Measurements from ENCODE around the gene ELAC2. TPM values are rescaled to one million over a fixed set of nuclear protein-coding genes. Genes with fewer than 3 reads are reported as not detected.

ELAC2 gene
- total RNA-seq, 1 donor from 2014 or later = 52.2 TPM

- intact Hi-C loops (cut with DNase I) = no loop called here
- peak; percentile 81 for DNase-seq (ENCODE audit: low spot score)
These were observed 6.9 kb upstream of the ELAC2 start for GRCh38 chr17:13024526-13025257.

- intact Hi-C loops (cut with DNase I) = no loop called here
- no peak for DNase-seq (ENCODE audit: low spot score)
These were observed 6.2 kb upstream of the ELAC2 start for GRCh38 chr17:13024016-13024415.

- intact Hi-C loops (cut with DNase I) = no loop called here
- DNase-seq (ENCODE audit: low spot score) = no peak
These were observed 759 bp downstream of the ELAC2 start for GRCh38 chr17:13016881-13017654.

GRCh38 chr17:13014801-13015200, 3.0 kb downstream of the ELAC2 start:
- intact Hi-C loops (cut with DNase I) = no loop called here
- DNase-seq (ENCODE audit: low spot score) = no peak

- DNase-seq (ENCODE audit: low spot score) = peak; percentile 50
- intact Hi-C loops (cut with DNase I) = no loop called here
These were observed 6.9 kb downstream of the ELAC2 start for GRCh38 chr17:13010959-13011358.

- DNase-seq (ENCODE audit: low spot score) = peak; percentile 65
- intact Hi-C loops (cut with DNase I) = no loop called here
These were observed 9.4 kb downstream of the ELAC2 start for GRCh38 chr17:13008461-13008860.

GRCh38 chr17:13005530-13005929, 12.3 kb downstream of the ELAC2 start:
- intact Hi-C loops (cut with DNase I) = no loop called here
- peak; percentile 49 for DNase-seq (ENCODE audit: low spot score)

GRCh38 chr17:13004336-13004735, 13.5 kb downstream of the ELAC2 start:
- DNase-seq (ENCODE audit: low spot score) = peak; percentile 35
- intact Hi-C loops (cut with DNase I) = loop anchor here (5.0 kb wide), 2 partner anchors 457 to 747 kb away; no protein-coding TSS in a partner anchor

- DNase-seq (ENCODE audit: low spot score) = peak; percentile 38
- intact Hi-C loops (cut with DNase I) = loop anchor here (2.0 to 5.0 kb wide), 3 partner anchors 457 to 823 kb away; no protein-coding TSS in a partner anchor
These were observed 13.9 kb downstream of the ELAC2 start for GRCh38 chr17:13003927-13004326.

- peak; percentile 51 for DNase-seq (ENCODE audit: low spot score)
- intact Hi-C loops (cut with DNase I) = loop anchor here (2.0 to 5.0 kb wide), 3 partner anchors 456 to 823 kb away; no protein-coding TSS in a partner anchor
These were observed 14.4 kb downstream of the ELAC2 start for GRCh38 chr17:13003454-13003851.

- peak; percentile 84 for DNase-seq (ENCODE audit: low spot score)
- intact Hi-C loops (cut with DNase I) = loop anchor here (2.0 to 5.0 kb wide), 3 partner anchors 456 to 822 kb away; no protein-coding TSS in a partner anchor
These were observed 14.9 kb downstream of the ELAC2 start for GRCh38 chr17:13002761-13003453.

GRCh38 chr17:13001991-13002615, 15.7 kb downstream of the ELAC2 start:
- intact Hi-C loops (cut with DNase I) = loop anchor here (2.0 to 5.0 kb wide), 3 partner anchors 455 to 821 kb away; no protein-coding TSS in a partner anchor
- DNase-seq (ENCODE audit: low spot score) = peak; percentile 35

GRCh38 chr17:13000561-13000960, 17.3 kb downstream of the ELAC2 start:
- DNase-seq (ENCODE audit: low spot score) = peak; percentile 49
- intact Hi-C loops (cut with DNase I) = loop anchor here (5.0 kb wide), 2 partner anchors 453 to 743 kb away; no protein-coding TSS in a partner anchor

- intact Hi-C loops (cut with DNase I) = no loop called here
- DNase-seq (ENCODE audit: low spot score) = peak; percentile 19
These were observed 19.0 kb downstream of the ELAC2 start for GRCh38 chr17:12998874-12999273.

- intact Hi-C loops (cut with DNase I) = no loop called here
These were observed 19.4 kb downstream of the ELAC2 start for GRCh38 chr17:12998461-12998860.

GRCh38 chr17:12996941-12997340, 20.9 kb downstream of the ELAC2 start:
- intact Hi-C loops (cut with DNase I) = no loop called here
- DNase-seq (ENCODE audit: low spot score) = peak; percentile 62

More at GRCh38 chr17:12998461-12998860, 19.4 kb downstream of the ELAC2 start:
- DNase-seq (ENCODE audit: low spot score) = peak; percentile 29

GRCh38 chr17:12996357-12996756, 21.5 kb downstream of the ELAC2 start:
- DNase-seq (ENCODE audit: low spot score) = peak; percentile 58
- intact Hi-C loops (cut with DNase I) = no loop called here

GRCh38 chr17:12995896-12996295, 21.9 kb downstream of the ELAC2 start:
- intact Hi-C loops (cut with DNase I) = no loop called here
- peak; percentile 60 for DNase-seq (ENCODE audit: low spot score)

Measured in cardiac septum (tissue), 1 donor.